ENCODE data around the gene KLHL42.
"Not testable (repeated sequence)": the region's sequence is repeated elsewhere in the genome, so short reads cannot be mapped to it uniquely, and the experiment has no call there.

The KLHL42 gene, protein sequence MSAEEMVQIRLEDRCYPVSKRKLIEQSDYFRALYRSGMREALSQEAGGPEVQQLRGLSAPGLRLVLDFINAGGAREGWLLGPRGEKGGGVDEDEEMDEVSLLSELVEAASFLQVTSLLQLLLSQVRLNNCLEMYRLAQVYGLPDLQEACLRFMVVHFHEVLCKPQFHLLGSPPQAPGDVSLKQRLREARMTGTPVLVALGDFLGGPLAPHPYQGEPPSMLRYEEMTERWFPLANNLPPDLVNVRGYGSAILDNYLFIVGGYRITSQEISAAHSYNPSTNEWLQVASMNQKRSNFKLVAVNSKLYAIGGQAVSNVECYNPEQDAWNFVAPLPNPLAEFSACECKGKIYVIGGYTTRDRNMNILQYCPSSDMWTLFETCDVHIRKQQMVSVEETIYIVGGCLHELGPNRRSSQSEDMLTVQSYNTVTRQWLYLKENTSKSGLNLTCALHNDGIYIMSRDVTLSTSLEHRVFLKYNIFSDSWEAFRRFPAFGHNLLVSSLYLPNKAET

GRCh38 chr12:27779920-27780611 lies at the start of gene KLHL42, which contains the start of gene MANSC4:
Gene KLHL42 (plus strand): TSS chr12:27780233. CDS start chr12:27780331, 98 bp downstream.
Gene MANSC4 (minus strand): TSS chr12:27780236. CDS start chr12:27771276, 8,960 bp downstream.
- Histone ChIP-seq H3K27ac (peak within 1 kb of the TSS; percentile 75), H3K4me1 (ENCODE audit: control insufficient read depth in 1 of 2, insufficient read depth in 1 of 2, low read depth in 1 of 2, low read length in 1 of 2) (peaks cover 15% of the 10 kb centered on the region in 2 experiments), H3K9me3 (no peaks in the 10 kb centered on the region), H3K36me3 (no peaks in the 10 kb centered on the region), H3K27me3 (no peaks in the 10 kb centered on the region), H3K4me3 (ENCODE audit: low read depth in 1 of 2, low read length in 1 of 2) (peak within 1 kb of the TSS; percentile 61 to 65)
- TF ChIP-seq, protein P1, sequence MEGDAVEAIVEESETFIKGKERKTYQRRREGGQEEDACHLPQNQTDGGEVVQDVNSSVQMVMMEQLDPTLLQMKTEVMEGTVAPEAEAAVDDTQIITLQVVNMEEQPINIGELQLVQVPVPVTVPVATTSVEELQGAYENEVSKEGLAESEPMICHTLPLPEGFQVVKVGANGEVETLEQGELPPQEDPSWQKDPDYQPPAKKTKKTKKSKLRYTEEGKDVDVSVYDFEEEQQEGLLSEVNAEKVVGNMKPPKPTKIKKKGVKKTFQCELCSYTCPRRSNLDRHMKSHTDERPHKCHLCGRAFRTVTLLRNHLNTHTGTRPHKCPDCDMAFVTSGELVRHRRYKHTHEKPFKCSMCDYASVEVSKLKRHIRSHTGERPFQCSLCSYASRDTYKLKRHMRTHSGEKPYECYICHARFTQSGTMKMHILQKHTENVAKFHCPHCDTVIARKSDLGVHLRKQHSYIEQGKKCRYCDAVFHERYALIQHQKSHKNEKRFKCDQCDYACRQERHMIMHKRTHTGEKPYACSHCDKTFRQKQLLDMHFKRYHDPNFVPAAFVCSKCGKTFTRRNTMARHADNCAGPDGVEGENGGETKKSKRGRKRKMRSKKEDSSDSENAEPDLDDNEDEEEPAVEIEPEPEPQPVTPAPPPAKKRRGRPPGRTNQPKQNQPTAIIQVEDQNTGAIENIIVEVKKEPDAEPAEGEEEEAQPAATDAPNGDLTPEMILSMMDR (IDR thresholded peaks at IDR 0.05), result no peak

GRCh38 chr12:27732281-27732680 lies 47.8 kb upstream of the KLHL42 start:
- H3K4me1 ChIP-seq (ENCODE audit: control insufficient read depth in 1 of 2, insufficient read depth in 1 of 2, low read depth in 1 of 2, low read length in 1 of 2), result no peaks in the 10 kb centered on the region
- H3K27ac ChIP-seq, result no peak overlapping the region
- no peak overlapping the region for H3K4me3 ChIP-seq (ENCODE audit: low read depth in 1 of 2, low read length in 1 of 2)
- H3K9me3 ChIP-seq, result no peaks in the 10 kb centered on the region
- H3K36me3 ChIP-seq, result peaks cover 14% of the 10 kb centered on the region
- H3K27me3 ChIP-seq, result no peaks in the 10 kb centered on the region
- TF ChIP-seq, protein P1 (IDR thresholded peaks at IDR 0.05), result no peak

DNA sequence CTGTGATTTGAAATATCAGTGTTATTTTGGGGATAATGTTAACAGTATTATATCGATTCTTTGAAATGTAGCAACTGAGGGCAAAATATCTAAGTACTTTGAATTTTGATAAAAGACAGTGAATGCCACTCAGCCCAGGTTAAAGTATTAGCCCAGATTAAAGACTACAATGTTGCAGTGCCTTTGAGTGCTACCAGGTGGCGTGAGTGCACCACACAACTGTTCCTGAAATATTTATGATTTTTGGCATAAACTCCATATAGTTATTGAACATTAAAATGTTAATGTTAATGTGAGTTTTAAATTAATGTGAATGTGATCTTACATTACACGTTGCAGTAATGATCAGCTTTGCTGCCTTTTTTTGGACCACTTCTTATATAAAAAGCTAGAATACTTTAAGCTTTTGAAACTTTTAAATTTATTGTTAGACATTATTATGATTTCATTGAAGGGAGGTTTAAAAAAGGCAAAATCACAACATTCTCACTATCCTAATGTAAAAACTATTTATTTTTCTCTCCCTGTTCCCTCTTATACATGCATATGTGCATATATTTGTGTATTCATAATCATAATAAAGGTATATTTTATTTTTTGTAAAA lies 46.9 kb upstream of the KLHL42 start:
- H3K27ac ChIP-seq, result no peak overlapping the region
- no peak overlapping the region for H3K4me3 ChIP-seq (ENCODE audit: low read depth in 1 of 2, low read length in 1 of 2)
- H3K36me3 ChIP-seq, result peaks cover 19% of the 10 kb centered on the region
- H3K9me3 ChIP-seq, result no peaks in the 10 kb centered on the region
- TF ChIP-seq, protein P1 (IDR thresholded peaks at IDR 0.05), result no peak
- H3K27me3 ChIP-seq, result no peaks in the 10 kb centered on the region
- no peaks in the 10 kb centered on the region for H3K4me1 ChIP-seq (ENCODE audit: control insufficient read depth in 1 of 2, insufficient read depth in 1 of 2, low read depth in 1 of 2, low read length in 1 of 2)

GRCh38 chr12:27733791-27734190 lies 46.2 kb upstream of the KLHL42 start:
- Histone ChIP-seq H3K9me3 (no peaks in the 10 kb centered on the region), H3K27ac (no peak overlapping the region), H3K4me3 (ENCODE audit: low read depth in 1 of 2, low read length in 1 of 2) (no peak overlapping the region), H3K36me3 (peaks cover 22% of the 10 kb centered on the region), H3K27me3 (no peaks in the 10 kb centered on the region), H3K4me1 (ENCODE audit: control insufficient read depth in 1 of 2, insufficient read depth in 1 of 2, low read depth in 1 of 2, low read length in 1 of 2) (no peaks in the 10 kb centered on the region)
- TF ChIP-seq, protein P1 (IDR thresholded peaks at IDR 0.05), result no peak

DNA sequence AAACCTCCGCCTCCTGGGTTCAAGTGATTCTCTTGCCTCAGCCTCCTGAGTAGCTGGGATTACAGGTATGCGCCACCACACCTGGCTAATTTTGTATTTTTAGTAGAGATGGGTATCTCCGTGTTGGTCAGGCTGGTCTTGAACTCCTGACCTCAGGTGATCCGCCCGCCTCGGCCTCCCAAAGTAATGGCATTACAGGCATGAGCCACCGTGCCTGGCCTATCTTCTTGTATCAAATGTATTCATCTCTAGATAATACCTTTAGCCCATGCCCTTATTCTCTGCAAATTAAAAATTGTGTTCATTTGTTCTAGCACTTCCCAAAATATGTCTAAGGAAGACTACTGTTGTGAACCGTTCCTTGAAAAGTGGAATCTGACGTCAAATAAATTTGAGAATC lies 45.7 kb upstream of the KLHL42 start:
- peaks cover 27% of the 10 kb centered on the region for H3K36me3 ChIP-seq
- H3K27ac ChIP-seq; H3K4me1 ChIP-seq (ENCODE audit: control insufficient read depth in 1 of 2, insufficient read depth in 1 of 2, low read depth in 1 of 2, low read length in 1 of 2); H3K27me3 ChIP-seq; H3K4me3 ChIP-seq (ENCODE audit: low read depth in 1 of 2, low read length in 1 of 2); H3K9me3 ChIP-seq: not testable (repeated sequence)
